ENCODE results near the gene SSX2B.
"Not testable (repeated sequence)": the region's sequence is repeated elsewhere in the genome, so short reads cannot be mapped to it uniquely, and the experiment has no call there.

Gene SSX2B, protein sequence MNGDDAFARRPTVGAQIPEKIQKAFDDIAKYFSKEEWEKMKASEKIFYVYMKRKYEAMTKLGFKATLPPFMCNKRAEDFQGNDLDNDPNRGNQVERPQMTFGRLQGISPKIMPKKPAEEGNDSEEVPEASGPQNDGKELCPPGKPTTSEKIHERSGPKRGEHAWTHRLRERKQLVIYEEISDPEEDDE

DNA sequence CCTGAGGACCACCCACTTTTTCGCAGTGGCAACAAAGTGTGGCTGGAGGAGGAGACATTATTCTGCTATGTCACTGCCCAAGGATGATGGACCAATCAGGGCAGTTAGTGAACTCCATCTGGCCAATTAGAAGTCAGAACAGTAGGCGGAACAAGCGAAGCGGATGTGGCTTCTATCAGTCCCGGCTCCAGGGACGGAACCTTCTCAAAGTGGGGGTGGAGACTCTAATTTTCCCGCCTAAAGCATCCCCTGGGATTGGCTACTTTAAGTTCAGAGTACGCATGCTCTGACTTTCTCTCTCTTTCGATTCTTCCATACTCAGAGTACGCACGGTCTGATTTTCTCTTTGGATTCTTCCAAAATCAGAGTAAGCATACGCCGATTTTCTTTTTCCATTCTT, at the start of gene SSX2B:
Gene SSX2B (plus strand): TSS at position 301 of the 400 bp plus-strand sequence. CDS start 1,429 bp downstream, outside the sequence.
- DNase-seq, result not testable (repeated sequence)

DNA sequence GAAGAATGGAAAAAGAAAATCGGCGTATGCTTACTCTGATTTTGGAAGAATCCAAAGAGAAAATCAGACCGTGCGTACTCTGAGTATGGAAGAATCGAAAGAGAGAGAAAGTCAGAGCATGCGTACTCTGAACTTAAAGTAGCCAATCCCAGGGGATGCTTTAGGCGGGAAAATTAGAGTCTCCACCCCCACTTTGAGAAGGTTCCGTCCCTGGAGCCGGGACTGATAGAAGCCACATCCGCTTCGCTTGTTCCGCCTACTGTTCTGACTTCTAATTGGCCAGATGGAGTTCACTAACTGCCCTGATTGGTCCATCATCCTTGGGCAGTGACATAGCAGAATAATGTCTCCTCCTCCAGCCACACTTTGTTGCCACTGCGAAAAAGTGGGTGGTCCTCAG, 44.0 kb upstream of the SSX2B start, which contains the start of gene SSX2:
Gene SSX2 (minus strand): TSS at position 101 of the 400 bp plus-strand sequence. CDS start 1,429 bp downstream, outside the sequence.
- not testable (repeated sequence) for DNase-seq

DNA sequence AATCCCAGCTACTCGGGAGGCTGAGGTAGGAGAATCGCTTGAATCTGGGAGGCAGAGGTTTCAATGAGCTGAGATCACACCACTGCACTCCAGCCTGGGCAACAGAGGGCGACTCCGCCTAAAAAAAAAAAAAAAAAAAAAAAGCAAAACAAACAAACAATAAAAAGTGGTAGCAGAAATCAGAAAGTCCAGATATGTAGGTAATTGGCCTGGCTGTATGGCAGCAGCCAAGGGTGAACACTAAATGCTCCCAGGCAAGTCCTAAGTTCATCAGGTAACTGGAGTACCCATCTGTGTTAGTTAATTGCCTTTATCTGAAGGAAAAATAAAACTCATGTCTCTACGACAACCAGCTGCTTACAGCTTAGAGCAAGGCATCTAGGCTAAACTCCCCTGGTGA, 14.9 kb downstream of the SSX2B start:
- DNase-seq, result not testable (repeated sequence)

DNA sequence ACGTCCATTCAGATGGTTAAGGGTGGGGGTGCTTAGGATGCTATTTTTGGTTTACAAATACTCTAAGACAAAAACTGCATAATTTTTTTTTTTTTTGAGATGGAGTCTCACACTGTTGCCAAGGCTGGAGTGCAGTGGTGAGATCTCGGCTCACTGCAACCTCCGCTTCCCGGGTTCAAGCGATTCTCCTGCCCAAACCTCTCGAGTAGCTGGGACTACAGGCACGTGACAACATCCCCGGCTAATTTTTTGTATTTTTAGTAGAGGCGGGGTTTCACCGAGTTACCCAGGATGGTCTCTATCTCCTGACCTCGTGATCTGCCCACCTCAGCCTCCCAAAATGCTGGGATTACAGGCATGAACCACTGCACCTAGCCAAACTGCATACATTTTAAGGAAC, 22.5 kb downstream of the SSX2B start:
- DNase-seq, result not testable (repeated sequence)

DNA sequence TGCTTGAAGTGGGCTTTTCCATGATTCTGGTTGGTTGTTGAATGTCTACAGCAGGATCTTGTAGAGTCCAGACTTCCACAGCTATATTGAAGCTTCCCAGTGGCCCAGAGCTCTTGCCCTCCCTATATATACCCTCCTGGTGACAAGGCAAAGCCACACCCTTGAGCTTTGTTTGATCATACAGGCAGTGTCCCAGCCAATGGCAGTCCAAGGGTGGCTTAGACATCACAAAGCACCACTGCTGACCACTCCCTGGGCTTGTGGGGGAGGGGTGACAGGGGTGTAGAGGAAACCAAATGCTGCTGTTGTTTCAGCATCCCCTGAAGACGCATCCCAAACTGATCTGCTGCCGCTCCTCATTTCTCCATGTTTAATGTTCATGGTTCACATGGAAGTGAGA, 46.3 kb downstream of the SSX2B start, which contains the start of gene SPANXN5:
Gene SPANXN5 (minus strand): TSS at position 101 of the 400 bp plus-strand sequence. CDS start 79 bp downstream, at position 22.
- not testable (repeated sequence) for DNase-seq

DNA sequence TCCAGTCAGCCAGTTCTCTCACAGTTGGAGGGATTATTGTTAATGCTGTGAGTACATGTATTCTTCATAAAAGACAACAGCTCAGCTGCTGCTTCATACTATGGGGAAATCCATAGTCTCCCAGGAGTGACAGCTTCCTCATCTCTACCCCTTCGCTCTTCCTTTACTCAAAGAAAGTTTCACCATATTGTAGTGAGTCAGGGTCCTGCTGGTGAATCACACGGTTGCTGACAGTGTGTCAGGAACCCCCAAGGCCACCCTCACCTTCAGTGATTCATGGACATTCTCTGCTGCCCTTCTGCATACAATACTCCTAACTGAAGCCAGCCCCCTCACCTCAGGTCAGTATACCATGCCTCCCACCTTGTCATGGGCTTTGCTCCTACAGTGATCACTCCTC, 53.8 kb downstream of the SSX2B start:
- DNase-seq, result not testable (repeated sequence)

Measured in NCI-H82 (cell line).